H1 (cell line): Measurements from ENCODE around the gene DLG4. TPM values are rescaled to one million over a fixed set of nuclear protein-coding genes. Genes with fewer than 3 reads are reported as not detected.

Experiments used
- CTCF ChIA-PET: fragments of 300-600 bp; sonication (Branson Sonifier 250); formaldehyde crosslinking; loops from one replicate; lab custom pipeline; 2021; ENCODE audit not compliant: partially characterized antibody; lab: Charles Lee
- POLR2A ChIA-PET: fragments of 300-600 bp; sonication (Branson Sonifier 250); formaldehyde crosslinking; loops from one replicate; lab custom pipeline; 2021; ENCODE audit warnings: inconsistent platforms; ENCODE audit not compliant: partially characterized antibody; lab: Charles Lee
- DNase-seq, 2 experiments: peaks; one replicate each; pipeline versions ENCODE4 v3.0.0 to v3.0.0-alpha.2; 2010 to 2022; ENCODE audit warnings: low spot score in 2 of 2, low read depth in 1 of 2, mixed read lengths in 1 of 2
- FAIRE-seq: peaks from 2 replicates; lab custom pipeline; 2011; peaks lifted over from hg19 to GRCh38; lab: Jason Lieb, UNC
- H2AFZ ChIP-seq: 2 replicates; pipeline ENCODE4 v1.8.1; 2012; ENCODE audit warnings: low read length, inconsistent platforms
- H2AK5ac ChIP-seq: 2 replicates; pipeline ENCODE4 v1.6.1; 2013; ENCODE audit warnings: low read depth, low read length
- H2BK120ac ChIP-seq: replicated peaks from 2 replicates; pipeline ENCODE3; 2013; ENCODE audit warnings: low read depth, low read length, inconsistent platforms
- H2BK12ac ChIP-seq: 2 replicates; pipeline ENCODE4 v1.6.1; 2013; ENCODE audit warnings: low read depth, low read length
- H2BK15ac ChIP-seq: 2 replicates; pipeline ENCODE4 v1.6.1; 2013; ENCODE audit warnings: low read length
- H2BK20ac ChIP-seq: 2 replicates; pipeline ENCODE4 v1.6.1; 2013; ENCODE audit warnings: low read length
- H2BK5ac ChIP-seq: 2 replicates; pipeline ENCODE4 v1.6.1; 2013; ENCODE audit warnings: low read depth, low read length
- H3K14ac ChIP-seq: 2 replicates; pipeline ENCODE4 v1.6.1; 2013; ENCODE audit warnings: inconsistent platforms; ENCODE audit not compliant: insufficient read length
- H3K18ac ChIP-seq: 2 replicates; pipeline ENCODE4 v1.6.1; 2013; ENCODE audit warnings: low read length; ENCODE audit errors: extremely low read depth
- H3K23ac ChIP-seq: 2 replicates; pipeline ENCODE4 v1.6.1; 2013; ENCODE audit warnings: inconsistent platforms; ENCODE audit not compliant: insufficient read length
- H3K23me2 ChIP-seq: 2 replicates; pipeline ENCODE4 v1.6.1; 2013; ENCODE audit warnings: low read depth, low read length
- H3K27ac ChIP-seq: 2 replicates; pipeline ENCODE4 v1.6.1; 2011; ENCODE audit warnings: low read depth, low read length, inconsistent platforms
- H3K27me3 ChIP-seq, 4 experiments: replicated peaks in 1 of 4; 1 replicate in 1 of 4; 2 replicates in 3 of 4; pipeline versions ENCODE4 v1.6.1 to v1.8.1; 2011 to 2013; ENCODE audit warnings: low read length in 3 of 4, mild to moderate bottlenecking in 3 of 4, inconsistent platforms in 2 of 4, mixed read lengths in 2 of 4, moderate library complexity in 1 of 4; ENCODE audit not compliant: control insufficient read depth in 3 of 4, insufficient read depth in 3 of 4; ENCODE audit errors: extremely low read depth in 1 of 4
- H3K36me3 ChIP-seq, 4 experiments: 2 replicates each; pipeline versions ENCODE4 v1.6.1 to v1.8.1; 2011 to 2013; ENCODE audit warnings: mild to moderate bottlenecking in 4 of 4, low read length in 3 of 4, moderate library complexity in 2 of 4, control low read depth in 1 of 4, inconsistent platforms in 1 of 4; ENCODE audit not compliant: insufficient read depth in 4 of 4, control insufficient read depth in 2 of 4
- H3K4ac ChIP-seq: replicated peaks from 2 replicates; pipeline ENCODE3; 2013; ENCODE audit warnings: low read length, low read depth, mixed read lengths, inconsistent platforms; ENCODE audit not compliant: insufficient read length
- H3K4me1 ChIP-seq, 4 experiments: replicated peaks in 1 of 4; 1 replicate in 1 of 4; 2 replicates in 3 of 4; pipeline versions ENCODE4 v1.6.1 to v1.8.1; 2011 to 2013; ENCODE audit warnings: low read length in 3 of 4, inconsistent platforms in 2 of 4, mixed read lengths in 1 of 4; ENCODE audit not compliant: insufficient read depth in 4 of 4, control insufficient read depth in 3 of 4
- H3K4me2 ChIP-seq, 2 experiments: 2 replicates each; pipeline versions ENCODE4 v1.6.1 to v1.8.1; 2011 to 2013; ENCODE audit warnings: low read depth in 2 of 2, low read length in 2 of 2, control low read depth in 1 of 2, inconsistent platforms in 1 of 2, mild to moderate bottlenecking in 1 of 2; ENCODE audit not compliant: insufficient read depth in 1 of 2
- H3K4me3 ChIP-seq, 4 experiments: fragments of 200-600, 300-600 bp in 1 of 4; sonication (generic), shearing (Covaris generic), sonication (Bioruptor Twin) in 1 of 4; 2 replicates each; pipeline versions ENCODE4 v1.5.1 to v1.8.1; 2011 to 2016; ENCODE audit warnings: low read length in 4 of 4, low read depth in 3 of 4, control low read depth in 2 of 4, inconsistent platforms in 2 of 4, mild to moderate bottlenecking in 2 of 4, mixed read lengths in 1 of 4, moderate library complexity in 1 of 4; ENCODE audit not compliant: insufficient read depth in 2 of 4; ENCODE audit errors: extremely low read depth in 1 of 4
- H3K56ac ChIP-seq: replicated peaks from 2 replicates; pipeline ENCODE3; 2013; ENCODE audit warnings: low read depth, mild to moderate bottlenecking, mixed read lengths, low read length, inconsistent platforms; ENCODE audit not compliant: insufficient read length
- H3K79me1 ChIP-seq: 2 replicates; pipeline ENCODE4 v1.6.1; 2013; ENCODE audit warnings: low read depth, low read length, control low read depth
- H3K79me2 ChIP-seq, 2 experiments: 2 replicates each; pipeline versions ENCODE4 v1.6.1 to v1.8.1; 2012 to 2013; ENCODE audit warnings: low read length in 2 of 2, mild to moderate bottlenecking in 2 of 2, inconsistent platforms in 1 of 2; ENCODE audit not compliant: insufficient read depth in 2 of 2, control insufficient read depth in 1 of 2
- H3K9ac ChIP-seq, 4 experiments: replicated peaks in 1 of 4; 1 replicate in 1 of 4; 2 replicates in 3 of 4; pipeline versions ENCODE4 v1.6.1 to v1.8.1; 2011 to 2013; ENCODE audit warnings: low read depth in 3 of 4, low read length in 3 of 4, control low read depth in 2 of 4, mild to moderate bottlenecking in 2 of 4, moderate library complexity in 2 of 4, inconsistent platforms in 1 of 4; ENCODE audit errors: extremely low read depth in 1 of 4
- H3K9me3 ChIP-seq, 2 experiments: 2 replicates each; pipeline versions ENCODE4 v1.6.1 to v1.8.1; 2012 to 2013; ENCODE audit warnings: mild to moderate bottlenecking in 2 of 2, moderate library complexity in 2 of 2, control low read depth in 1 of 2, inconsistent platforms in 1 of 2, low read depth in 1 of 2, low read length in 1 of 2, mixed read lengths in 1 of 2; ENCODE audit not compliant: insufficient read depth in 2 of 2
- H4K20me1 ChIP-seq, 2 experiments: replicated peaks in 1 of 2; 2 replicates each; pipeline versions ENCODE3 to v1.8.1; 2011 to 2013; ENCODE audit warnings: inconsistent platforms in 2 of 2, low read length in 2 of 2, mild to moderate bottlenecking in 1 of 2; ENCODE audit not compliant: insufficient read depth in 2 of 2, control insufficient read depth in 1 of 2
- H4K5ac ChIP-seq: 2 replicates; pipeline ENCODE4 v1.6.1; 2013; ENCODE audit warnings: low read length, low read depth, mixed read lengths, inconsistent platforms; ENCODE audit not compliant: insufficient read length
- H4K8ac ChIP-seq: 2 replicates; pipeline ENCODE4 v1.8.0; 2013; ENCODE audit warnings: mild to moderate bottlenecking, moderate library complexity, low read length, inconsistent platforms; ENCODE audit not compliant: insufficient read depth; ENCODE audit errors: extremely low read depth
- H4K91ac ChIP-seq: replicated peaks from 2 replicates; pipeline ENCODE3; 2013; ENCODE audit warnings: low read length, mixed read lengths, inconsistent platforms; ENCODE audit not compliant: insufficient read length
- CTBP2 ChIP-seq: IDR thresholded peaks from 2 replicates; pipeline ENCODE4 v1.7.0; 2011; ENCODE audit warnings: borderline replicate concordance, mild to moderate bottlenecking, moderate library complexity, mixed read lengths, low read length; ENCODE audit not compliant: insufficient read depth, insufficient read length
- EP300 ChIP-seq, 2 experiments: IDR thresholded peaks; 1 replicate in 1 of 2; 2 replicates in 1 of 2; pipeline ENCODE4 v1.6.1; 2011 to 2012; ENCODE audit warnings: low read depth in 2 of 2, low read length in 2 of 2, mild to moderate bottlenecking in 2 of 2, borderline replicate concordance in 1 of 2, inconsistent platforms in 1 of 2, moderate library complexity in 1 of 2
- JUND ChIP-seq: IDR thresholded peaks from 2 replicates; pipeline ENCODE4 v1.6.1; 2011; ENCODE audit warnings: mild to moderate bottlenecking, improper control_type of control experiment, low read length
- POLR2AphosphoS5 ChIP-seq: IDR thresholded peaks from 2 replicates; pipeline ENCODE4 v1.6.1; 2011; ENCODE audit warnings: low read depth, low read length
- RBBP5 ChIP-seq: IDR thresholded peaks from 2 replicates; pipeline ENCODE4 v1.7.1; 2012; ENCODE audit warnings: low read depth, mild to moderate bottlenecking, inconsistent platforms, low read length, moderate library complexity, borderline replicate concordance
- RXRA ChIP-seq: IDR thresholded peaks from 2 replicates; pipeline ENCODE4 v1.6.1; 2011; ENCODE audit warnings: low read depth, mild to moderate bottlenecking, low read length, moderate library complexity; ENCODE audit not compliant: insufficient read depth
- SP1 ChIP-seq: IDR thresholded peaks from 2 replicates; pipeline ENCODE4 v1.6.1; 2011; ENCODE audit warnings: low read depth, low read length
- ZNF274 ChIP-seq: IDR thresholded peaks from 2 replicates; pipeline ENCODE4 v1.7.0; 2012; ENCODE audit warnings: low read length, borderline replicate concordance; ENCODE audit errors: extremely low read depth
- WGBS, 2 experiments: shearing (Covaris generic) in 1 of 2; methylation state at CpG; one replicate each; pipeline versions ENCODE4 v1.1.6 to v1.1.7; 2013 to 2015; ENCODE audit warnings: low lambda C conversion rate in 2 of 2, mixed read lengths in 2 of 2, inconsistent platforms in 1 of 2, low coverage in 1 of 2, missing lambda C conversion rate in 1 of 2; ENCODE audit not compliant: insufficient replicate concordance in 2 of 2, insufficient coverage in 1 of 2, insufficient read length in 1 of 2; ENCODE audit errors: extremely low coverage in 1 of 2, missing lambda C conversion rate in 1 of 2; 5-methylcytosine and 5-hydroxymethylcytosine counted together
- polyA plus RNA-seq, 7 experiments: library from polyadenylated mRNA; depleted of rRNA in 3 of 7; stranded (reverse) in 5 of 7; unstranded in 2 of 7; fragments of >200 nt in 5 of 7; fragments of 200-250 nt in 2 of 7; gene quantifications; 1 replicate in 5 of 7; 2 replicates in 1 of 7; 4 replicates in 1 of 7; pipeline versions ENCODE4 v1.2.1 to v1.2.3, GENCODE V29; 2011 to 2013; ENCODE audit warnings: missing spikeins in 2 of 7, mixed read lengths in 2 of 7
- total RNA-seq: library from RNA; stranded (reverse); fragmentation: NEBNext Ultra II Directional; extraction: Animal tissue kit (Norgen Biotek cat#: 25700); gene quantifications from 2 replicates; pipeline ENCODE4 v1.2.1, GENCODE V29; 2021

The DLG4 gene
- total and polyA plus RNA-seq, 2 of the 8 experiments (the other 6 are each of a cell fraction or from before 2014, with no cell fraction given) = 18.9 to 45.9 TPM

DNA sequence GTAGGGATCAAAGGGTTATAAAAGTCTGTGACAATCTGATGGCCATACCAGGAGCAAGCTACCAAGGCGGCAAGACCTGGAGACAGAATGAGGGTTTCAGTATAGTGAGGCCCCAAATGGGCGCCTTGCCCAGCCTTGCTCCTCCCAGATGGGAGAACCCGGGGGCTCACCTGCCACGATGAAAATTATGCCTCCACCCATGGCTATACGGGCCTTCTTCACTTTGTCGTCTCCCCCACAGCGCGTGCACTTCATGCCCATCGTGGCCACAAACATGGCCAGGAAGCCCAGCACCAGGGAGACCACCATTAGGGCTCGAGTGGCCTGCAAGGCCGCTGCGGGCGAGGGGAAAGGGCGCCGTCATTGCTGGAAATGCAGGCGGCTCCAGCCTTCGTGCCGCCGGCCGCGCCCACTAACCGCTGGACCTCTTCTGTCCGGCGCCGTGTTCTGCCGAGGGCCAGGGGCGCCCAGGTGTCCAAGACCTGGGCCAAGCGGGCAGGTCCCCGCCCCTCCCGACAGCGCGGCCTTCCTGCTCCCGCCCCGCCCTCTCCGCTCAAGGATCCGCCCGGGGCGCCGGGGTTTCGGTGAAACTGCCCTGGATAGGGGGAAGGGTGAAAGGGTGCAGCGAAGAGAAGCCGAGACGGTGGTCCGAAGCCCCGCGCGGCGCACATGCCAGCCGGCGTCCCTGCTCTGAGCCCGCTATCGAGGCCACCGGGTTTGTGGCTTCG is 41.2 kb upstream of the DLG4 start:
- Histone ChIP-seq H3K9me3 (no peaks in the 10 kb centered on the region), H3K18ac (peak overlapping the region; percentile 87), H4K91ac (peak overlapping the region; percentile 44), H3K4ac (peak overlapping the region; percentile 57), H3K14ac (no peak overlapping the region), H3K4me3 (peak overlapping the region; percentile 93 to 98 (median 96)), H3K79me1 (peaks cover 9% of the 10 kb centered on the region), H3K36me3 (peaks cover 0 to 33% (median 16%) of the 10 kb centered on the region in 4 experiments; a peak in 5 of 8 replicates), H4K8ac (peak overlapping the region; percentile 98), H3K79me2 (peaks cover 0 to 31% of the 10 kb centered on the region in 2 experiments; a peak in 2 of 4 replicates), H3K23me2 (peaks cover 13% of the 10 kb centered on the region), H3K4me1 (peaks cover 4 to 15% (median 6%) of the 10 kb centered on the region in 4 experiments; a peak in 6 of 7 replicates), H2BK15ac (peak overlapping the region; percentile 18; the same call in 1 of the 2 replicates), H3K4me2 (peak overlapping the region; percentile 91 to 97), H3K27ac (peak overlapping the region; percentile 91), H3K27me3 (no peaks in the 10 kb centered on the region), H2BK20ac (no peak overlapping the region), H3K56ac (peak overlapping the region; percentile 52), H3K9ac (peak overlapping the region; percentile 94 to 98 (median 96)), H4K5ac (peak overlapping the region; percentile 67), H2BK12ac (peak overlapping the region; percentile 92; the same call in 1 of the 2 replicates), H2AK5ac (peak overlapping the region; percentile 66; the same call in 1 of the 2 replicates), H2BK5ac (peak overlapping the region; percentile 98), H3K23ac (no peak overlapping the region), H2AFZ (no peak overlapping the region), H2BK120ac (no peak overlapping the region), H4K20me1 (peaks cover 6 to 11% of the 10 kb centered on the region in 2 experiments)
- ChIA-PET POLR2A (interaction anchor here (0.5 to 13.7 kb wide), 29 partner anchors 9 to 663 kb away, joined by 3 to 161 read pairs (median 6); partner anchors contain the start of genes ACADVL, ACAP1, CTDNEP1 and DLG4), CTCF (interaction anchor here (1.0 to 1.5 kb wide), 4 partner anchors 12 to 47 kb away, joined by 3 to 4 read pairs (median 4); no protein-coding TSS in a partner anchor)
- WGBS, 2 experiments = 7% methylated on average over 28 of the region's 54 CpGs; no CpG with 5 or more reads in 1 of the 2 experiments
- FAIRE-seq = no peak
- DNase-seq = peak in 1 of 2 experiments; percentile 86
- TF ChIP-seq ZNF274 (no peak), CTBP2 (no peak), RBBP5 (peak; percentile 36; the same call in 1 of the 2 replicates), POLR2AphosphoS5 (peak; percentile 81; the same call in 1 of the 2 replicates), EP300 (IDR thresholded peaks at IDR 0.05; ENCODE audit: borderline replicate concordance in 1 of 2, low read depth in 2 of 2, low read length in 2 of 2) (peak in 1 of 2 experiments; percentile 96; a peak in 2 of 3 replicates), RXRA (no peak), SP1 (peak; percentile 54; the same call in 1 of the 2 replicates), JUND (no peak)
